T-helper 2 cell treated with Interferon-gamma antibody and Interleukin-4, amounts not matched to agents 100 ng/mL and 5 ng/mL, for 36 hours (primary cell): Measurements from ENCODE around the gene ZNF319. TPM values are rescaled to one million over a fixed set of nuclear protein-coding genes. Genes with fewer than 3 reads are reported as not detected.

ENCODE experiments used
- intact Hi-C: fragments of 100-400 bp; cut with micrococcal nuclease; formaldehyde crosslinking; loops from one replicate; pipeline ENCODE4 v1.15.1; 2023
- total RNA-seq: library from RNA; stranded (reverse); gene quantifications from 2 replicates; pipeline ENCODE4 v1.2.3, GENCODE V29; 2022

The ZNF319 gene
- total RNA-seq, 1 donor from 2014 or later = 16.7 TPM

DNA sequence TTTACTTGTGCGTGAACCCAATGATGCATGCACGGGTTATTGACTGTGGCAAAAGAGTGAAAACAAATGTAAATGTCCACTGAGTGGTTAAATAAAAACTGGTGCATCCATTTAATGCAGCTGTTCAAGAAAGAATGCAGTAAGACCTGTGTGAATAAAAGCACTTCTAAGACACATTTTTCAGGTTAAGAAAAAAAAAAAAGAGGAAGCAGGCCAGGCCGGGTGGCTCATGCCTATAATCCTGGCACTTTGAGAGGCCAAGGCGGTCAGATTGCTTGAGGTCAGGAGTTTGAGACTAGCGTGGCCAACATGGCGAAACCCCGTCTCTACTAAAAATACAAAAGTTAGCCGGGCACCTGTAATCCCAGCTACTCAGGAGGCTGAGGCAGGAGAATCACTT is 41.4 kb downstream of the ZNF319 start:
- intact Hi-C loops = no loop called here

DNA sequence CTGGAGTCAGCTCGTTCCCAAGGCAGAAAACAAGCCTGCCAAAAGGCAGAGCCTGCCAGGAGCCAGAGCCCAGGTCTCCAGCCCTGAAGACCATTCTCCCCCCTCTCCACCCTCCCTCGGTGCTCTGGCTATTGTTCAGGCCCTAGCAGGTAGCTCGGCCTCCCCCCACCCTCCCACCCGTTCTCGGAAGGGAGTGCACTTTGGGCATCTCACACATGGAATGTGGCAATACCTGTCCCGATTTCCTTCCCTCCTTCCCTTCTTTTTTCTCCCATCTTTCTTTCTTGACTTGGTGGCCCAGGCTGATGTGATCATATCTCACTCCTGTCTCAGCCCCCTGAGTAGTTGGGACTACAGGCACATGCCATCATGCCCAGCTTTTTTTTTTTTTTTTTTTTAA is 41.9 kb downstream of the ZNF319 start:
- intact Hi-C loops = no loop called here

DNA sequence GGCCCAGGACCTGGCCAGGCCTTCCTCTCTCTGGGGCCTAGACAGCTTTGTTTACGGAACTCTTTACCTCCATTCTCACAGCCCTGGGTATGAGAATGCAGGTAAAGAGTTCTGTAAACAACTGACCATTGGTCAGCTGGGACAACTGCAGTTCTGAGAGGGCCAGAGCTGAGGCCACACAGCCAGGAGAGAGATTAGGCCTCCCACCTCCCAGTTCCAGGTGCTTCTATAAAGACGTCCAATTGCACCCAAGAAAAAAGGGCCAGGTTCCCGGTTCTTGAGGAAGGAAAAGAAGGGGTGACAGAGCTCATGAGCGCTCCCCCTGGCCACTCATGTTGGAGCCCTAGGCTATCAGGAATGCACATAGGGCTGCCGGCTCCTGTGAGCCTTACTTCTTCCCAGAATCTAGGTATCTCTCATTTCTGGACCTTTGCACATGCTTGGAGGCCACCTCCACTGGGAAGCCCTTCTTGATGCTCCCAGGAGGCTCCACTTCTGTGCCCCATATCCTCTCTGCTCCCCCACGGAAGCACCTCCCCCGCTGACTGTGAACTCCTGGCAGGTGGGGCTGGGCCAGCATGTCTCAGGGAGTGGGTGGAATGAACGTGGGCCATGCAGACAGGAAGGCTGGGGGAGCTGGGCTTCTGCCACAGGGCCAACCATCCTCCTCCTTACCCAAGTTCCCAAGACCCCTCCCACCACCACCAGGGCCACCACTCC is 42.6 kb downstream of the ZNF319 start:
- intact Hi-C loops = no loop called here

GRCh38 chr16:57956924-57957672 is 43.4 kb downstream of the ZNF319 start:
- intact Hi-C loops = no loop called here

- intact Hi-C loops = no loop called here
Measured at GRCh38 chr16:57956270-57956808, 44.1 kb downstream of the ZNF319 start.

GRCh38 chr16:57955572-57956188 is 44.8 kb downstream of the ZNF319 start:
- intact Hi-C loops = no loop called here

DNA sequence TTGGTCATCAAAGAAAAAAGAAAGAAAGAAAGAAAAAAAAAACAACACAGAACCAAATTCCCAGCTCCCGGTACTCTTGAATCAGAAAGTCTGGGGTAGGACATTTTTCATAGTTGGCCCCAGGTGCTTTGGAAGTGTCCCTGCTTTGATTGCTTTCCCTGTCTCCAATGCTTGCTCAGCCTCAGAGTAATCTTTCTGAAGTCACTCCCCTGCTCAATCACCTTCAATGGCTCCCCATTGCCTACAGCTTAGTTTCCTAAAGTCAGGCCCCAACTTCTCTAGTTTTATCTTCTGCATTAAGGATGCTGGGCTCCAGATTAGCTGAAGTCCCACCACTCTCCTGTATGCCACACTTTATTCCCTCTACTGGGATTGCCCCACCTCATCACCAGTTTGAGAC is 46.6 kb downstream of the ZNF319 start:
- intact Hi-C loops = no loop called here

DNA sequence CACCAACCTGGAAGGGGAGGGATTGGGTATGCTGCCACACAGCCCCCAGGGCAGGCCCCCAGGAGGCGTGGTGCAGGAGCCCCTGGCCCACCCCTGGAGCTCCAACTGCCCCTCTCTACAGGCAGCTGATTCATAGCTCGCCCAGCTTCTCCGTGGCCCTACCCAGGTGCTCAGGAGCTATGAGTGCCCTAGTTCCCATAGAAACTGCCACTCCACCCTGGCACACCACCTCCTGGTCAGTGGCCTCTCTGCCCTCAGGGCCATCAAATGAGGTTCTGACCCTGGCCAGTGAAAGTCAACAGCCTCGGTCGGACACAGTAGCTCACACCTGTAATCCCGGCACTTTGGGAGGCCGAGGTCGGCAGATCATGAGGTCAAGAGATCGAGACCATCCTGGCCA is 47.6 kb downstream of the ZNF319 start:
- intact Hi-C loops = no loop called here

DNA sequence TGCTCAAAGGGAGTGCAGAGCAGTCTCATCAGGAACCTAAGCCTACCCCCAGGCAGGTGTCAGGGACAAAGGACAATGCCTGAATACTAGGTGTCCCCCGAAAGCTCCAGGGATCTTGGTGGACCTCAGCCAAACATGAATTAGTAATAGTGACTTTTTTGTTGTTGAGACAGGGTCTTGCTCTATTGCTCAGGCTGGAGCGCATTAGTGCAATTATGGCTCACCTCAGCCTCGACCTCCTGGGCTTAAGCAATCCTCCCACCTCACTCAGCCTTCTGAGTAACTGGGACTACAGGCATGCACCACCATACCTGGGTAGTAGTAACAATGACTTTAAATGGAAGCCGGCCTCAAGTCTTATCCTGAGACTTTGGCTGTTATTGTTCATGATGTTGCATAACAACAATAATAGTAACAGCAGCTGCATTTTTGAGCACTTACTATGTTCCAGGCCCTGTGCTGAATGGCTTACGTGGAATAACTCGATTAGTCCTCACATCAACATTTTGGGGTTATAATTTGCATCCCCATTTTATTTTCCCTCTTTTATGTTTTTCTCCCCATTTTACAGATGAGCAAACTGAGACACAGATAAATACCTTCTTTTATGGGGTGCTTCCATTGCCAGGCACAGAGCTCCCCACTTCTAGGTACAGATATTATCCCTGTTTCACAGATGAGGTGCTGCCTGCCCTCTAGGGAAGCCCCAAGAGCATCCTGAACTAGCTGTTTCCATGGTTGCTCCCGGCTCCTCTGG is 49.1 kb downstream of the ZNF319 start:
- intact Hi-C loops = no loop called here

- intact Hi-C loops = no loop called here
Measured at GRCh38 chr16:57950382-57950781, 50.1 kb downstream of the ZNF319 start.

DNA sequence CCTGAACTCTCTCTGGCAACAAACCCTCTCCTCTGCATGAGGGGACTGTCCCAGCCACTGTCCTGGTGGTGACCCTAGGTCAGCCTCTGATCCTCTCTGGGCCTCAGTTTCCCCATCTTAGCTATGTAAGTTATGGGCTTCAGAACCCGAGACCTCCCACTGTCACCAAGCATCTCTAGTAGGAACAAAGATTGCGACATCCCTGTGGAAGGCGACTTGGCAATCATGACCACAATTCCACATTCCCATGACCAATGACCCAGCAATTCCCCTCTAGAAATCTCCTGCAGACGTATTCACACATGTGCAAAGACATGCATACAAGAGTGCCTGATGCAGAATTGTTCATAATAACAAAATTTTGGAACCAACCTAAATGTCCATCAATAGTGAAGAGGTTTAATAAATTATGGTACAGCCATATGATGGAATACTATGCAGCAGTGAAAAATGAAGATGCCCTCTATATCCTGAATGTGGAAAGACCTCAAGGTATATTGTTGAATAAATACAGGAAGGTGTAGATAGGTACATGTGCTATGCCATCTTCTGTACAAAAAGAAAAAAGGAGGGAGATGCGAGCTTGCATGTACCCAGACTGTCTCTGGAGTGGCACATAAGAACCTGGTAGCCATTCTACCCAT is 50.8 kb downstream of the ZNF319 start:
- intact Hi-C loops = no loop called here

DNA sequence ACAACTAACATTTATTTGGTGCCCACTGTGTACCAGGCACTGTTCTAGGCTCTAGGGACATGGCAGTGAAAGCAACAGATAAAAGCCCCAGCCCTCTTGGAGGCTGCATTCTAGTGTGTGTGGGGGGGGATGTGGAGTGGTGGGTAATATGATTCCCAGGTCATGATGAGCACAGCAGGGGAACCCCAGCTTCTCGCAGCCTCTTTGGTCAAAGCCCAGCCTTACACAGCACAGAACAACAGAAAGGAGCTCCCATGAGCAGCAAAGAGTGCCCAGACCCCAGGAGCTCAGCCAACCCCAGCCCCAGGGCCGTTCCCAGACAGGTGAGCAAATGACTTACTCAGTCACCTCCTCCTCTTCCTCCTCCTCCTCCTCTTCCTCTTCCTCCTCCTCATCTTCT is 51.5 kb downstream of the ZNF319 start:
- intact Hi-C loops = no loop called here

GRCh38 chr16:57948027-57948426 is 52.4 kb downstream of the ZNF319 start:
- intact Hi-C loops = no loop called here

- intact Hi-C loops = no loop called here
Measured at GRCh38 chr16:57947261-57947660, 53.2 kb downstream of the ZNF319 start.

- intact Hi-C loops = no loop called here
Measured at GRCh38 chr16:57946181-57946801, 54.2 kb downstream of the ZNF319 start.

DNA sequence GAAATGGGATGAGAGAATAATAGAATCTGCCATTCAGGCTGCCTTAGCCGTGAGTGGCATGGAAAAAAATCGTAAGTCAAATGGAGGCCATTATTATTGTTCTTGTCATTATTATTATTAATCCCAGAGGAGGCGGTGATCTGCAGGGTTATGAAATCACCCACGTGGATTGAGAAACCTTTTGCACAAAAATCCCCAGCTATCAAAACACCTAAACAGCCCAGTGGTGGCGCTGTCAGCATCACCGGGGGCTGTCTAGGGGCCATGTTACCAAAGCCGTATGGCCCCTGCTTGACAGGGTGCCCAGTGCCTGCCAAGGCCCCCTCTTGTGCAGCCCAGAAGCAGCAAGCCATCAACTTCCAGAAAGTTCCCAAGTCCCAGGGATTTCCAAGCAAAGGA is 54.7 kb downstream of the ZNF319 start:
- intact Hi-C loops = no loop called here

- intact Hi-C loops = no loop called here
Measured at GRCh38 chr16:57944970-57945739, 55.3 kb downstream of the ZNF319 start.
